Left hindlimb (tissue), 1 donor: ENCODE data around the gene WDR47.
"Not testable (repeated sequence)": the region's sequence is repeated elsewhere in the genome, so short reads cannot be mapped to it uniquely, and the experiment has no call there.

Experiments used
- DNase-seq: peaks from one replicate; pipeline ENCODE4 v3.0.0-alpha.2; 2018

WDR47 gene

GRCh38 chr1:108961752-108962486 lies 80.0 kb downstream of the WDR47 start:
- no peak for DNase-seq

- DNase-seq, result no peak
Measured at GRCh38 chr1:108961198-108961597, 80.7 kb downstream of the WDR47 start.

- no peak for DNase-seq
Measured at GRCh38 chr1:108960719-108961118, 81.2 kb downstream of the WDR47 start.

- no peak for DNase-seq
Measured at GRCh38 chr1:108957888-108958287, 84.0 kb downstream of the WDR47 start.

GRCh38 chr1:108955881-108956280 lies 86.0 kb downstream of the WDR47 start:
- no peak for DNase-seq

- no peak for DNase-seq
Measured at GRCh38 chr1:108955111-108955510, 86.8 kb downstream of the WDR47 start.

GRCh38 chr1:108953452-108953851 lies 88.5 kb downstream of the WDR47 start:
- DNase-seq, result no peak

- no peak for DNase-seq
Measured at GRCh38 chr1:108951242-108951641, 90.7 kb downstream of the WDR47 start.

- no peak for DNase-seq
Measured at GRCh38 chr1:108949044-108949443, 92.9 kb downstream of the WDR47 start.

GRCh38 chr1:108947871-108948525 lies 93.9 kb downstream of the WDR47 start:
- DNase-seq, result no peak

- no peak for DNase-seq
Measured at GRCh38 chr1:108936170-108936569, 105.7 kb downstream of the WDR47 start.

GRCh38 chr1:108933944-108934343 lies 108.0 kb downstream of the WDR47 start:
- DNase-seq, result no peak

- not testable (repeated sequence) for DNase-seq
Measured at GRCh38 chr1:108927565-108927964, 114.3 kb downstream of the WDR47 start.

GRCh38 chr1:108925920-108926319 lies 116.0 kb downstream of the WDR47 start:
- DNase-seq, result no peak
